ENCODE data around the gene HMG20A.
A peak's percentile ranks its signal among the peaks of the same experiment; 100 is the strongest.
"Not testable (repeated sequence)": the region's sequence is repeated elsewhere in the genome, so short reads cannot be mapped to it uniquely, and the experiment has no call there.

The HMG20A gene

DNA sequence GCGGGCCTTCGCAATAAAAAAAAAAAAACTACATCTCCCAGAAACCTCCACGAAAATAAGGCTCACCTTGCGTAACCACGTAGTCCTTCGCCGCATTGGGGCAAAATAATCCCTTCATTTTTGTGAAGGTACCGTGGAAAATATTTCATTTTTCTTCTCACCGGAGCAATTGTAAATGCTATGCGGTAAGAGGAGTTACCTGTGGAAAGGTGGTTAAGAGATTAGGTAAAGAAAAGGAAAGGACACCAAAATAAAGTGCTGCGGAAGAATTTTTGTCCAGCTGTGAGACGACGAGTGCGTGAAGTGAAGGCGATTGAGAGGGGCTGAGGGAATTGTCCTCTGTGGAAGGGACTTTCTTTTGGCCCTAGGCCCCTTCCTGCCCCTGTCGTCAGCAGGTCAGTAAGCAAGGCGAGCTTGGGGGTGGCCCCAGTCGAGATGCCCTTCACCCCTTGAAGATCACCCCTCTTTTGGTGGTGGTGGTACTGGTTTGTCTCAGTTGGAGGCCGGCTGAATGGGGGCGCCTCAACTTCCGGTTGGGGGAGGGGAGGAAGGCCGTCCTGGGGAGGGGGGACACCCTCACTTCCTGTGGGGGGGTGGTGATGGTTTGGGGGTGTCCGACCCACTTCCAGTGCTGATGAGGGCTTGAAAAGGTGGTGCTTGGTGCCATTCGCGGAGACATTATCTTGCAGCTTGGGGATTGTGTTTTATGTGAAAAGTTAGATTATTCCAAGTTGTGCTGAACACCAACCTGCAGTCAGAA is at the start of gene HMG20A:
TSS of gene HMG20A (plus strand) at position 279 of the 760 bp plus-strand sequence. CDS start 37,520 bp downstream, outside the sequence.
- DNase-seq = peak in 1 of 2 donors; percentile 65

DNA sequence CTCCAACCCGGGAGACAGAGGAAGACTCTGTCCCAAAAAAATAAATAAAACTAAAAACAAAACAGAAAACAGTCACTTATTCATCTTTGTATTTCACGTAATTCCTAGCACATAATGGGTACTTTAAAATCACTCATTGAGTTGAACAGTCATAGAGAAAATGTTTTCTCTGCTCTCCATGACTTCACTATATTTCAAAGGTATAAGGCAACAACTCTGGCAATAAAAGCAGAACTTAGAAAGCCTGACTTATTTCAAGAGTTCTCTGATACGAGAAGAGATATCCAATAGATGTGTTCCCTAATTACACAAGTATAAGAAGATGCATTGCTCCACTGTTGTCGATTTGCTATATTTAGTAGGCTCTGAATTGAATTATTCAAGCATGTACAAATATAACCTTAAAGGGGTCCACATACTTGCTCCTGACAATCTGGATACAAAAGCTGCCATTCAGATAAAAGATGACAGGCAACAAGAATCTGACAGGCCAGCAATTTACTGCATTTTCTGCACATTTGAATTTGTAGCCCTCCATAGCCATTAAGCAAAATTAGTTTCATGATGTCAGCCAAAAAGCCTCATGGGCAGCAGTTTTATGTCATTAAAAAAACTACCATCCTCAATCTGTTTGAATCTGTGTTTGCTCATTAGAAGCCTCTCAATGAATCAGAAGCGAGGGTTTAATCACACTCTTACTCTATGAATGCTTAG is 48.7 kb upstream of the HMG20A start:
- peak in 1 of 2 donors; percentile 8 for DNase-seq

DNA sequence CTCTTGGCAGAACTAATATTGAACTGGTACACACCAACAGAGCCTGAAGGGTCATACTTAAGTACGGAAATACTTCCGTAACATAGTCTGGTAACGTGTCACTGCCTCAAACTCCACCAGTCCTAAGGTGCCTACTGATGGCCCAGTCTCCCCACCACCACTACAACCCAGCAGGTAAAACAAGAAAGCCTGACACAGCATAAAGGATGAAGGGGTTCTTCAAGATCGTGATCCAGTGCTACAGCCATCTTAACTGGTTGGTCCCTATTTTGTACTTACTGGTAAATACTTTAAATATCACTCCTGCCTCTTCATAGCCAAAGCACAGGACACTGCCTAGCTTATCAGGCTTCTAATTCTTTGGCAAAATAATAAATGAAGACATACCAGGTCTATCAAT is 47.2 kb upstream of the HMG20A start:
- no peak for DNase-seq

DNA sequence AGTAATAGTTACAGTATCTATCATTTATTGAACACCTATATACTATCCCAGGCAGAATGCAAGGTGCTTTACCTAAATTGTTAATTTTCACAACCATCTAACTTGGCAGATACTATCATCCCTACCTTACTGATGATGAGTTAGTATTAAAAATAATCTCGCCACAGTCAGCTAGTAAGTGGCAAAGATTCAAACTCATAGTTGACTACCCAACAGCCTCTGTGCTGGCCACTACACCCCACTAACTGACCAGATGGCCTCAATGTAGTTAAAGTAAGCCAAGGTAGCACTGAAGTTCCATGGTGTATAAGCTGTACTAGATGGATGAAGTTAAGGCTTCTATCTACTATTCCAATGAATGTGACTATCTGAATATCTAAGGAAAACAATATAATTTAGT is 45.6 kb upstream of the HMG20A start:
- DNase-seq = no peak

DNA sequence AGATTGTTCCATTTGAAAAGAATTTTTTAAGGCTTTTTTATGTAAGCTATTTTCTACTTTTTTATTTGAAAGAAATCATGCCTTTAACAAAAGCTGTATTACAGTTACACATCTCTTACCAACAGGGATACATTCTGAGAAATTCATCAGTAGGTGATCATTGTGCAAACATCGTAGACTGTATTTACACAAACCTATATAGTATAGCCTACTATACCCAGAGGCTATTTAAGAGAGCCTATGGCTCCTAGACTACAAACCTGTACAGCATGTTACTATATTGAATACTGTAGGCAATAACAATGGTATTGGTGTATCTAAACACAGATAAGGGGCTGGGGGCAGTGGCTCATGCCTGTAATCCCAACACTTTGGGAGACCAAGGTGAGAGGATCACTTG is 43.9 kb upstream of the HMG20A start:
- no peak for DNase-seq

DNA sequence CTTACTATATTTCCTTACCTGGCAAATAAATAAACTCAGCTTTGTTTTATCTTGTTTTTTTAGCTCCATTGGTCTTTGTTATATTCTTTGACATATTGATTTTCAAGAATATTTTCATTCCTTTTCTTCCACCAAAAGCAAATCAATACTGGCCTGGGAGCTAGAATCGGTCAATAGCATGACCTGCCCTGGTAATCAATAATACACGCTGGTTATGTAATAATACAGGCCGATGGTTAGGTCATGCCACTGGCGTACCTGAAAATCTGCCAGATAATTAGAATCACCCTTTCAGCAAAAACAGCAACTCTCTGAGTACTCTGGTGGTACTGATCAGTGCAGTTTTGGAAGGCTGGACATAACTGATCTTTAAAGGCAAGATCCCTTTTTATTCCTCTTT is 40.7 kb upstream of the HMG20A start:
- no peak for DNase-seq

DNA sequence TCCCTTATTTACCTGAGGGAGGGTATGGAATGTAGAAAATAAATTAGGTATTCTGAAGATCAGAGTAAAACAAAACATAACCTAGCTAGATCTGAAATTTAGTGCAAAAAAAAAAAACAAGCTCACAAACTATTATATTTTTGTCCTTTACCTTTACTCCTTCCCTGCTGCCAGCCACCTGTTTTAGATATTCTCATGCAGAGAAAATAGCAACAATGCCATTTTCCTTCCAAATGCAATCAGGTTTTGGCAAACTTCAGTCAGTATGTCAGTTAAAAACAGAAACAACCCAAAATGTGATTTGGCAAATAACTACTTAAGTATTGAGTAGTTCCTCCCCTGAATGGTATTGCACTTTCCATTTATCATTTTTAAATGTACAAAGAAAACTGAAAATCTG is 36.6 kb upstream of the HMG20A start:
- no peak for DNase-seq

DNA sequence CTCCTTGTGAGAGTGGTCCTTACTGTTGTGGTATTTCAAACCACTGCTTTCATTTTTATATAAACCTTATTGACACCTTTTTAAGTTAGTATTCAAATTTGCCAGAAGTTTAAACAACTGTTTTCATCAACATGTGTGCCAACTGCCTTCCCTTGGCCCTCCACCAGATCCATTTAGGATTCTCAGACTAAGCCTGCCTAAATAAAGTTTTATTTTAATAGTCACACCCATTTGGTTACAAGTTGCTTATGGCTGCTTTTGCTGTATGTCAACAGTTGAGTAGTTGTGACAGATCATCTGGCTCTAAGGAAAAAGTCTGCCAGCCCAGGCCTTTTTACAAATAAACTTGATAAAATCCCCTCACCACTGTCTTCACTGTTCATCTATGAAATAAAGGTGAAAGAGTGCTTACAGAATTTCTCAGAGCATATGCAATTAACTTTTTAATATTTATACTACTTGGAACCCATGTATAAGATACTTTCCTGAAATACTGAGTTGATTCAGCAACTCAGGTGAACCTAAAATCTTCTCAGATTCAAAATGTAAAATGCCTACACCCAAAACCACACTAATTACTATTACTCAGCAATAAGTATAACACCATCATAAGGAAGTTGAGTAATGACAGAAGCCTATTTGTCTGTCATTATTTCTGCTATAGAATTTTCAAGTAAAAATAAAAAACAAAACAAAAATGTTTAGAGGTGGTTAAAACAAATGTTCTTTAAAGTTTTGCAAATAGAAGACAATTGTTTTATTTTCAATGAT is 35.9 kb upstream of the HMG20A start:
- DNase-seq = no peak

DNA sequence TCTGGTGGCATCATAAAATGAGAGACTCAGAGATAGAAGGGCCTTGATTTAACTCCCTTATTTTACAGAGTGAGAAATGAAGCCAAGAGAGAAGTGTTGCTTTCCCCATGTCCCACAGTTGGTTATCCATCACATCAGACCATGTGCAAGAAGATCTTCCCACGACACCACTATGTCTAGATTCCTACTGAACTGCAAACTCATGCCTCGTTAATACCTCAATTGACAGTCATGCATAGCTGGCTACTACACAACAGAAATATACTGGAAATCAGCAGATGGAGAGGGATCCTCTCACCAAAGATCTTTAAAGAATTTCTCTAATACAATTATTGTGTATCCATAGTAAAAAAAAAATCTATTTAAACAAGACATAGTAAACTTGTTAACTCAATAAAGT is 34.1 kb upstream of the HMG20A start:
- no peak for DNase-seq

DNA sequence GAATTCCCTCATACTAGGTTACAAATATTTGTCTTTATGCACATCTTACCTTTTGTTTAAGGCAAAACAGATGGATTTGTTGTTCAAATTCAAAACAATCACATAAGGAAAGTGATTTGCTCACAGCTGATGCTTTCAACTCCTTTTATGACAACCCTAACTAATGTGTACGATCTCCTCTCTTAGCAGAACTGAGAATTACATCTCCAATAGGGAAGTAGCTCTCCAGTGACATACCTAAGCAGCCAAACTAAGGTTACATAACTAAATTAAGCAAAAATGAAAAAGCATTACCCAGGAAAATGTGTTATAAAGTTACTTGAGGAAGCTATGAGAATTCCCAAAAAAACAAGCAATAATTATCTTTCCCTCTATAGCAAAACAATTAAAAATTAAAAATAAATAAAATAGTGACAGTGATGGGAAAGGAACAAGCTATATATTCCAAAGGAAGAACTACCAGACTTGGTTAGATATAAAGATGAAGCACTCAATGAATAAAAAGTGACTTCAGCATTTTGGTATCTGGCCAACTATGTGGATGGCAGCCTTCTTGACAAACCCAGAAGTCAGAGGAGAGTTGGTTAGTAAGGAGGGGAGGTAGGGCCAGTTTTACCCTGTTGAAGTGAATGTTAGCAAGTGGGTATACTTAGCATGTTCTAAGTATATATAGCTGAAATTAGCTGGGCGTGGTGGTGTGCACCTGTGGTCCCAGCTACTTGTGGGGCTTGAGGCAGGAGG is 33.2 kb upstream of the HMG20A start:
- DNase-seq = no peak

DNA sequence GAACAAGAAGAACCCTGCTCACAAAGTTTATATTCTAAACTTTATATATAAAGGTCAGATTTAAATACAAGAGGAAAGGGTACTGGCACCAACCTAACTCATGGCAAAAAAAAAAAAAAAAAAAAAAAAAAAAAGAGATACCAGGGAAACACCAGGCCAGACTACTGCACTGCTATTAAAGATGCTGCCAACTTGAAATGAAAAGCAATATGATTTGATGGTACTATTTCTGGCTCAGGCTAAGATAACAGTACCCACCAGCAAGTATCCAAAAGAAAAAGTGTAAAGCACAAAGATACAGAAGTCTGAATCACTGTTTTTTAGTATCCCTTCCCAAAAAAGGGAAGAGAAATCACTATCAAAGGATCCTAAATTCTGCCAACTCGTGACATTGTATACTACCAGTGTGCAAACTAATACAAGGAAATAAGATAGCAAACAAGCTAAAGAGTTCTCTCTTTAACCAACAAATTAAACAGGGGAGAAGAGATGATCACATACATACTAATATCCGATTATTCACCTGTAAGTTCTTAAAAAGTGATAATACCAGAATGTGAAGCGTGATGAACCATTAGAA is 29.2 kb upstream of the HMG20A start:
- no peak for DNase-seq

DNA sequence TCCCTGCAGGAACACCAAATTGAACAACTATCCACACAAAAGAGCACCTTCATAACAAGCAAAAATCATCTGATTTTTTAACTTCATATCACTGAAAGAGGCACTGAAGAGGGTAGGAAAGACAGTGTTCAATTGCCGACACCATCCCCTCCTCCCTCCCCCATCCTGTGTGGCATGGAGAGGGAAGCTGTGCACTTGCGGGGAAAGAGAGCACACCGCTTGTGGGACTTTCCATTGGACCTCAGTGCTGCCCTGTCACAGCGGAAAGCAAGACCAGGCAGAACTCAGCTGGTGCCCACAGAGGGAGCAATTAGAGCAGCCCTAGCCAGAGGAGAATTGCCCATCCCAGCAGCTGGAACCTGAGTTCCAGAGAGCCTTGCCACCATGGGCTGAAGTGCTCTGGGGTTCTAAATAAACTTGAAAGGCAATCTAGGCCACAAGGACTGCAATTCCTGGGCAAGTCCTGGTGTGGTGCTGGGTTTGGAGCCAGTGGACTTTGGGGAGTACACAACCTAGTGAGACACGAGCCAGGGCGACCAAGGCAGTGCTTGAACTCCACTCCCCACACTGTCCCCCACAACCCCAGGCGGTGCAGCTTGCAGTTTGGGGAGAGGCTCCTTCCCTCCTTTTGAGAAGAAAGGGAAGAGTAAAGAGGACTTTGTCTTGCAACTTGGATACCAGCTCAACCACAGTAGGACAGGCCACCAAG is 27.8 kb upstream of the HMG20A start:
- no peak for DNase-seq

DNA sequence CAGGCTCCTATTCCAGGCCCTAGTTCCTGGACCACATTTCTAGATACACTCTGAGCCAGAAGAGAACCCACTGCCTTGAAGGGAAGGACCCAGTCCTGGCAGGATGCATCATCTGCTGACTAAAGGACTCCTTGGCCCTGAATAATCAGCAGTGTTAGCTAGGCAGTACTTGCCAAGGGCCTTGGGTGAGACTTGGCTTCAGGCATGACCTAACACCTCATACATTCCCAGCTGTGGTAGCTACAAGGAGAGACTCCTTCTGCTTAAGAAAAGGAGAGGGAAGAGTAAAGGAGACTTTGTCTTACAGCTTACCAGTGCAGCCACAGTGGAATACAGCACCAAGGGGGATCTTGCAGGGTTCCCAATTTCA is 27.2 kb upstream of the HMG20A start:
- DNase-seq = no peak

DNA sequence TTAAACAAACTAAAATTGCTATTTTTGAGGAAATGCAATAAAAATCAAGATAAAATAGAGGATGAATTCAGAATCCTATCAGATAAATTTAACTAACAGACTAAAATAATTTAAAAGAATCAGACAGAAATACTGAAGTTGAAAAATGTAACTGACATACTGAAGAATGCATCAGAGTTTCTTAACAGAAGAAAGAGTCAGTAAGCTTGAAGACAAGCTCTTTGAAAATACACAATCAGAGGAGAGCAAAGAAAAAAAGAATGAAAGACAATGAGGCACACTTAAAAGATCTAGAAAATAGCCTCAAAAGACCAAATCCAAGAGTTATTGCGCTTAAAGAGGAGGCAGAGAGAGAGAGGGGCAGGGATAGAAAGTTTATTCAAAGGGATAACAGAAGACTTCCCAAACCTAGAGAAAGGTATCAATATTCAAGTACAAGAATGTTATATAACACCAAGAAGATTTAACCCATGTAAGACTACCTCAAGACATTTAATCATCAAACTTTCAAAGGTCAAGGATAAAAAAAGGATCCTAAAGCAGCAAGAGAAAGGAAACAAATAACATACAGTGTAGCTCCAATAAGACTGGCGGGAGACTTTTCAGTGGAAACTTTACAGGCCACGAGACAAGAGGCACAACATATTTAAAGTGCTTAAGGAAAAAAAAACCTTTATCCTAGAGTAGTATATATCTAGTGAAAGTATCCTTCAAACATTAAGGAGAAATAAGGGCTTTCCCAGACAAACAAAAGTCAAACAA is 25.5 kb upstream of the HMG20A start:
- no peak for DNase-seq

DNA sequence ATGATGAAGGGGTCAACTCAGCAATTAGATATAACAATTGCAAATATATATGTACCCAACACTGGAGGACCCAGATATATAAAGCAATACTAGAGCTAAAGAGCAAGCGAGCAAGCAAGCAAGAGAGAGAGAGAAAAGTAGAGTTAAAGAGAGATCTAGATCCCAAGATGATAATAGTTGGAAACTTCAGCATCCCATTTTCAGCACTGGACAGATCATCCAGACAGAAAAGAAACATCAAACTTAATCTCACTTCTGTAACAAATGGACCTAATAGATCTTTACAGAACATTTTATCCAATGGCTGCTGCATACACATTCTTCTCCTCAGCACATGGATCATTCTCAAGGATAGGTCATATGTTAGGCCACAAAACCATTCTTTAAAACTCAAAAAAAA is 24.0 kb upstream of the HMG20A start:
- no peak for DNase-seq

DNA sequence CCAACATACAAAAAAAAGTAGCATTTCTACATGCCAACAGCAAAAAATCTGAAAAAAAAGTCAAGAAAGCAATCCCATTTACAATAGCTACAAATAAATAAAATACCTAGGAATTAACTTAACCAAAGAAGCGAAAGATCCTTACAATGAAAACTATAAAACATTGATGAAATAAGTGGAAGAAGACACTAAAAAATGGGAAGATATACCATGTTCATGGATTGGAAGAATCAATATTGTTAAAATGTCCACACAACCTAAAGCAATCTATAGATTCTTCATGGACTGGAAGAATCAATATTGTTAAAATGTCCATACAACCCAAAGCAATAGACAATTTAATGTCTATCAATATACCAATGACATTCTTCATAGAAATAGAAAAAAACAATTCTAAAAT is 21.8 kb upstream of the HMG20A start:
- DNase-seq = no peak

DNA sequence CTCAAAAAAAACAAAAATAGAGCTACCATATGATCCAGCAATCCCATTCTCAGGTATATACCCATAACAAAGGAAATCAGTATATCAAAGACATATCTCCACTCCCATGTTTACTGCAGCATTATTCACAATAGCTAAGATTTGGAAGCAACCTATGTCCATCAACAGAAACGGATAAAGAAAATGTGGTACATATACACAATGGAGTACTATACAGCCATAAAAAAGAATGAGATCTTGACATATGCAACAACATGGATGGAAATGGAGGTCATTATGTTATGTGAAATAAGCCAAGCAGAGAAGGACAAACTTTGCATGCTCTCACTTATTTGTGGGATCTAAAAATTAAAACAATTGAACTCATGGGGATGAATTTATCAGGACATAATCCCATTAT is 20.4 kb upstream of the HMG20A start:
- no peak for DNase-seq

DNA sequence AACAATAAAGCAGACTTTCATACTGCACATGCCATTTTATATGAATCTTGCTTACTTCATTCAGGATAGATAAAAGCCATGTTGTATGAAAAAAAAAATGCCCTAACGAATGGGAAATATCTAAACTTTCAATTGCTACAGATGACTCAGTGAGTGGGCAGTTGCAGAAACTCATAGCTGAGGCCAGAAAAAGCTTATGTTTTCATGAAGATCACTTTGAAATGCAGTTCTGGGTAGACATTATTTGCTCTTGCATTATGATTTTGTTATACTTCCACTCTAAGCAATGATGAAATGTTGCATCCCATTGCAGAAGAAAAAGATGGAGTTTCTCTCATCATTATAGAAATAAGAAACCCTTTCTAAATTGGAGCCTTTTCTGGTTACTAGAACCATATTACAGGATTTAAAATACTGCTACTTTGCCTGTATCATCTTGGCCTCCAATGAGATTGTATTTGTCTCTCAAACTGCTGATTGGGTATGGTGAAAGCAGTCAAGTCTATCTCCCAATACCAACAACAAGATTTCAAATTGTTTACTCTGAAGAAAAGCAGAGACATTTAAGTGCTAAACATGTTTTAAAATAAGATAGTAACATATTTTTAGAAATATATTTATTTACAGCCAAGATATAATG is 17.8 kb upstream of the HMG20A start:
- DNase-seq = peak; percentile 56 to 70

DNA sequence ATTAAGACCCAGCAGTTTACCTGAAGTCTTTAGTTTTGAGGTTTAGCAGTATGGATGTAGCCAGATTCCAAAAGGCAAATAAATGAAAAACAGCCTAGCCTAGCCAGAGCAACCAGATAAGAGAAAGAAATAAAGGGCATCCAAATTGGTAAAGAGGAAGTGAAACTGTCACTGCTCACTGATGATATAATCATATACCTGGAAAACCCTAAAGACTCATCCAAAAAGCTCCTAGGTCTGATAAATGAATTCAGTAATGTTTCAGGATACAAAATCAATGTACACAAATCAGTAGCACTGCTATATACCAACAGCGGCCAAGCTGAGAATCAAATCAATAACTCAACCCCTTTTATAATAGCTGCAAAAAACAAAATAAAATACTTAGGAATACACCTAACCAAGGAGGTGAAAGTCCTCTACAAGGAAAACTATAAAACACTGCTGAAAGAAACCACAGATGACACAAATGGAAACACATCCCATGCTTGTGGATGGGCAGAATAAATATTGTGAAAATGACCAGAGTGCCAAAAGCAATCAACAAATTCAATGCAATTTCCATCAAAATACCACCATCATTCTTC is 14.4 kb upstream of the HMG20A start:
- DNase-seq = not testable (repeated sequence)

DNA sequence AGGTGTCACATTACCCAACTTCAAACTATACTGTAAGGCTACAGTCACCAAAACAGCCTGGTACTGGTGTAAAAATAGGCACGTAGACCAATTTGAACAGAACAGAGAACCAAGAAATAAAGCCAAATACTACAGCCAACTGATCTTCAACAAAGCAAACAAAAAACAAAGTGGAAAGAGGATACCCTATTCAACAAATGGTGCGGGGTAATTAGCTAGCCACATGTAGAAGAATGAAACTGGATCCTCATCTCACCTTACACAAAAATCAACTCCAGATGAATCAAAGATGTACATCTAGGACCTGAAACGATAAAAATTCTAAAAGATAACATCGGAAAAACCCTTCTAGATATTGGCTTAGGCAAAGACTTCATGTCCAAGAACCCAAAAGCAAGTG is 13.8 kb upstream of the HMG20A start:
- DNase-seq = no peak
